ENCODE data around the gene CDS1.

CDS1 gene

GRCh38 chr4:84672177-84672576 lies 89.2 kb downstream of the CDS1 start:
- Histone ChIP-seq H3K27ac (ENCODE audit: low read length) (no peak overlapping the region), H3K36me3 (replicated peaks; ENCODE audit: low read depth, low read length) (no peaks in the 10 kb centered on the region), H3K4me3 (ENCODE audit: low read length) (no peak overlapping the region), H3K9me3 (ENCODE audit: insufficient read depth, low read length) (no peaks in the 10 kb centered on the region), H4K20me1 (ENCODE audit: insufficient read depth, low read length) (no peaks in the 10 kb centered on the region), H3K27me3 (ENCODE audit: low read depth, low read length) (no peaks in the 10 kb centered on the region), H2AFZ (ENCODE audit: low read depth, low read length) (no peak overlapping the region), H3K4me2 (ENCODE audit: low read length) (no peak overlapping the region), H3K79me2 (ENCODE audit: low read length) (no peaks in the 10 kb centered on the region), H3K4me1 (ENCODE audit: low read length) (peaks cover 30% of the 10 kb centered on the region), H3K9ac (ENCODE audit: low read length) (no peak overlapping the region)
- TF ChIP-seq CTCF (IDR thresholded peaks at IDR 0.05; ENCODE audit: low read depth, low read length), result no peak
- TF ChIP-seq EZH2phosphoT487 (IDR thresholded peaks at IDR 0.05; ENCODE audit: low read depth), result no peak

GRCh38 chr4:84673475-84674240 lies 90.7 kb downstream of the CDS1 start:
- TF ChIP-seq EZH2phosphoT487 (IDR thresholded peaks at IDR 0.05; ENCODE audit: low read depth), result no peak
- TF ChIP-seq CTCF (IDR thresholded peaks at IDR 0.05; ENCODE audit: low read depth, low read length), result no peak
- no peak overlapping the region for H3K4me2 ChIP-seq (ENCODE audit: low read length)
- no peak overlapping the region for H3K27ac ChIP-seq (ENCODE audit: low read length)

GRCh38 chr4:84677093-84677492 lies 94.2 kb downstream of the CDS1 start:
- no peaks in the 10 kb centered on the region for H4K20me1 ChIP-seq (ENCODE audit: insufficient read depth, low read length)
- H3K9me3 ChIP-seq (ENCODE audit: insufficient read depth, low read length), result no peaks in the 10 kb centered on the region
- H3K27ac ChIP-seq (ENCODE audit: low read length), result no peak overlapping the region
- H3K9ac ChIP-seq (ENCODE audit: low read length), result no peak overlapping the region
- no peaks in the 10 kb centered on the region for H3K79me2 ChIP-seq (ENCODE audit: low read length)
- no peak overlapping the region for H2AFZ ChIP-seq (ENCODE audit: low read depth, low read length)
- peaks cover 12% of the 10 kb centered on the region for H3K4me1 ChIP-seq (ENCODE audit: low read length)
- H3K4me2 ChIP-seq (ENCODE audit: low read length), result no peak overlapping the region
- H3K36me3 ChIP-seq (replicated peaks; ENCODE audit: low read depth, low read length), result no peaks in the 10 kb centered on the region
- TF ChIP-seq EZH2phosphoT487 (IDR thresholded peaks at IDR 0.05; ENCODE audit: low read depth) (no peak), CTCF (IDR thresholded peaks at IDR 0.05; ENCODE audit: low read depth, low read length) (no peak)
- no peaks in the 10 kb centered on the region for H3K27me3 ChIP-seq (ENCODE audit: low read depth, low read length)
- H3K4me3 ChIP-seq (ENCODE audit: low read length), result no peak overlapping the region

More at GRCh38 chr4:84673475-84674240, 90.7 kb downstream of the CDS1 start:
- no peaks in the 10 kb centered on the region for H4K20me1 ChIP-seq (ENCODE audit: insufficient read depth, low read length)
- H3K9ac ChIP-seq (ENCODE audit: low read length), result no peak overlapping the region
- H3K27me3 ChIP-seq (ENCODE audit: low read depth, low read length), result no peaks in the 10 kb centered on the region
- H2AFZ ChIP-seq (ENCODE audit: low read depth, low read length), result no peak overlapping the region
- H3K9me3 ChIP-seq (ENCODE audit: insufficient read depth, low read length), result no peaks in the 10 kb centered on the region
- no peaks in the 10 kb centered on the region for H3K36me3 ChIP-seq (replicated peaks; ENCODE audit: low read depth, low read length)
- no peak overlapping the region for H3K4me3 ChIP-seq (ENCODE audit: low read length)
- no peaks in the 10 kb centered on the region for H3K79me2 ChIP-seq (ENCODE audit: low read length)
- H3K4me1 ChIP-seq (ENCODE audit: low read length), result peaks cover 23% of the 10 kb centered on the region

- Histone ChIP-seq H3K79me2 (ENCODE audit: low read length) (no peaks in the 10 kb centered on the region), H3K4me2 (ENCODE audit: low read length) (no peak overlapping the region), H3K9ac (ENCODE audit: low read length) (no peak overlapping the region), H3K27me3 (ENCODE audit: low read depth, low read length) (no peaks in the 10 kb centered on the region), H3K9me3 (ENCODE audit: insufficient read depth, low read length) (no peaks in the 10 kb centered on the region), H2AFZ (ENCODE audit: low read depth, low read length) (no peak overlapping the region), H3K4me1 (ENCODE audit: low read length) (peaks cover 16% of the 10 kb centered on the region), H3K27ac (ENCODE audit: low read length) (no peak overlapping the region), H4K20me1 (ENCODE audit: insufficient read depth, low read length) (no peaks in the 10 kb centered on the region), H3K4me3 (ENCODE audit: low read length) (no peak overlapping the region), H3K36me3 (replicated peaks; ENCODE audit: low read depth, low read length) (no peaks in the 10 kb centered on the region)
- no peak for TF ChIP-seq EZH2phosphoT487 (IDR thresholded peaks at IDR 0.05; ENCODE audit: low read depth)
- TF ChIP-seq CTCF (IDR thresholded peaks at IDR 0.05; ENCODE audit: low read depth, low read length), result no peak
Observed at GRCh38 chr4:84677995-84678394, 95.1 kb downstream of the CDS1 start.
